A204.1 (cell line): ENCODE measurements around the gene TPCN1.

Experiments used
- FAIRE-seq: peaks from 2 replicates; lab custom pipeline; 2012; peaks lifted over from hg19 to GRCh38; lab: Jason Lieb, UNC

The TPCN1 gene

DNA sequence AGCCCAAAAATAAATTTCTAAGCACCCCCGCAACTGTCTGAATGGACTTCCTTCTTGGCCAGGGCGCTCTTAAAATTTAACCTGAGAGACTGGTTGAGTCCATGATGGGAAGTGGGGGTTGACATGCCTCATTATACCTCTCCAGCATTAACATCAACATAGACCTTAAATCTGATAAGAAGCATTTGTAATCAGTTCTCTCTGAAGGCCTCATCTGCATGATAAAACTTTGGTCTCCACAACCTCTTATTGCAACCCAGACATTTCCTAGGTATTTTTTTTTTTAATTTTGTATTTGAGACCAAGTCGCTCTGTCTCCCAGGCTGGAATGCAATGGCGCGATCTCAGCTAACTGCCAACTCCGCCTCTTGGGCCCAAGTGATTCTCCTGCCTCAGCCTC, 124.1 kb downstream of the TPCN1 start:
- FAIRE-seq, result no peak

DNA sequence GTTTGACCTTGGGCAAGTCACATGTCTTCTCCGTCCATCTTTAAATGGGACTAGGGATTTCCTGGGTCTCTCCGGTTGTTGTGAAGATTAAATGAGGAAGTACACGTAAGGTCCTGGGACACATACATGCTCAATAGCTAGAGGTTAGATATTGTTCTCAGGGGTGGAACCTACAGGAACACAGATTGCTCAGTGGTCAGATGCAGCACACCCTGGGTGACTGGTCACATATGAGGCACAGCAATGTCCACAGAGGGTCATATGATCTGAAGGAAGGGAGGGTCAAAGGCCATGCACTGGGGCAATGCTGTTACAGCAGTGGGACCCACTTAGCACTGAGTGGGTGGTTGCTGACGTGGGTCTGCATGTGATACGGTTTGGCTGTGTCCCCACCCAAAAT, 125.1 kb downstream of the TPCN1 start:
- FAIRE-seq, result no peak

DNA sequence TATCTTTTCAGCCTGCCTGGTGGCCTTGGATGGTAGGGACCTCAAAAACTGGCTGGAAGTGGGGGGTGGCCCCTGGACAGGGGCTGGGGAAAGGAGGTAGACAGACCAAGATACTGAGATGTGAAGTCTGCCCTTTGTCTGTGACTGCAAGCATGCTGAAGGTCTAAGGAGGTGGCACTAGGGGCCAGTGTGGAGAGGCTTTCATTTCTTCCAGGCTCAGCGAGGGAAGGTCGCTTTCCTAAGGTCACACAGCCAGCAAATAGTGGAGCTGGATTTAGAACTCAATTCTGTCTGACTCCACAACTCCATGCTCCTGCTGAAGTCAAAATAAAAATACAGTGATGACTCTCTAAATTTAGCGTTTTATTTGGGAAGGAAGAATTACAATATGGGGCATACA, 125.8 kb downstream of the TPCN1 start:
- no peak for FAIRE-seq

DNA sequence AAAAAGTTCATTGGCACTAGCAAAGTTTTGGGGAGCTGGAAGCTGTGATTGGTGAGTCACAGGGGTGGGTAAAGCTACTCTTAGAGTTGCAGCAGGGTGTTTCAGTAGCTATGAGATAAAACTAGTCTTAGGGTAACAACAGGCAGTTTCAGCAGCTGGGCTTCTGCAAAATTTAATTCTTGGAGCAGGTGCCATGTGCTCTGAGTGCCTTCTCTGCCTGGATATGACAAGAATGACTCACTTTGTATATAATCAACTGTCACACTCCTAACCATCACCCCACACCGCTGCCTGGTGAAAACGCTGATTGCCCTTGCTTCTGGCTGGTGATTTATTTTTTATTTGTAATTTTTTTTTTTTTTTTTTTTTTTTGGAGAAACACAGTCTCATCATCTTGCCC, 126.6 kb downstream of the TPCN1 start:
- FAIRE-seq, result no peak
